HEK293T (cell line): ENCODE data around the gene CCDC102A.

ENCODE experiments used
- NFRKB ChIP-seq: fragments of 450-650 bp; IDR thresholded peaks from 2 replicates; pipeline ENCODE4 v1.6.1; 2016; ENCODE audit warnings: mild to moderate bottlenecking, moderate library complexity
- SP1 ChIP-seq: fragments of 450-650 bp; IDR thresholded peaks from 2 replicates; pipeline ENCODE4 v1.6.1; 2017
- TF ChIP-seq, protein P1 (sequence below): fragments of 450-650 bp; IDR thresholded peaks from 2 replicates; pipeline ENCODE4 v1.6.1; 2016

DNA sequence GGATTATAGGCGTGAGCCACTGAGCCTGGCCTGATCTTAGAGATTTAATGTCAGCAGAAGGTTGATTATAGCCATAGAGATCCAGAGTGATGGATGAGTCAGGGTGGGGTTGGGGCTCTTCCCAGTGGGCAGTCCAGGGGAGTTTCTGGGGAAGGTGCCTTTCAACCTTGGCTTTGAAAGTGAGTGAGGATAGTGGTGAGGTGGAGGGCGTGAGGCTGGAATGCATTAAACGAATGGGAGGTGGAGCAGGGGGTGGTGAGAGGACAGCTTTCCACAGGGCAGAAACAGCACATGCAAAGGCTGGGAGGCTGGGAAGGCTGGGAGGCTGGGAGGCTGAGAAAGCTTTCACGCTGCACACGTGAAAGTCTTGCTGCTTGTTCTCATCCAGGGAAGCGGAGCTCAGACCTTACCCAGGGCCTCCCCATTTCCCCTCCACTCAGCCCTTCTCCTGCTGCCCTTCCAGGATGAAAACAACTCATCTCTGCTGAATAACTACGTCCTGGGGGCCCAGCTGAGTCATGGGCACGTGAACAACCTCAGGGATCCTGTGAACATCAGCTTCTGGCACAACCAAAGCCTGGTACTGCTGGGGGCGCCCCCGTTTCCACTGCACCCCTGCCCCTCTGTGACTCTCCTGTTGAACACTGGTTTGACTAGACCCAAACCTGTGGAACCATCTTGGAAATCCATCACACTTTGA, 28.4 kb upstream of the CCDC102A start:
- TF ChIP-seq SP1 (no peak), NFRKB (no peak)
- TF ChIP-seq, protein P1, sequence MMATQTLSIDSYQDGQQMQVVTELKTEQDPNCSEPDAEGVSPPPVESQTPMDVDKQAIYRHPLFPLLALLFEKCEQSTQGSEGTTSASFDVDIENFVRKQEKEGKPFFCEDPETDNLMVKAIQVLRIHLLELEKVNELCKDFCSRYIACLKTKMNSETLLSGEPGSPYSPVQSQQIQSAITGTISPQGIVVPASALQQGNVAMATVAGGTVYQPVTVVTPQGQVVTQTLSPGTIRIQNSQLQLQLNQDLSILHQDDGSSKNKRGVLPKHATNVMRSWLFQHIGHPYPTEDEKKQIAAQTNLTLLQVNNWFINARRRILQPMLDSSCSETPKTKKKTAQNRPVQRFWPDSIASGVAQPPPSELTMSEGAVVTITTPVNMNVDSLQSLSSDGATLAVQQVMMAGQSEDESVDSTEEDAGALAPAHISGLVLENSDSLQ: no peak
